GM23338 (cell line): Measurements from ENCODE around the gene ADAMTS15. TPM values are rescaled to one million over a fixed set of nuclear protein-coding genes. Genes with fewer than 3 reads are reported as not detected.

Source experiments
- ATAC-seq: fragments of 200-7000 bp; cut with Tn5 transposase; 3 replicates; pipeline ENCODE4 v1.9.1; 2020
- DNase-seq: peaks from one replicate; pipeline ENCODE4 v3.0.0-alpha.2; 2015; ENCODE audit warnings: low spot score
- H2AFZ ChIP-seq: fragments of 200-600 bp; sonication (generic); 2 replicates; pipeline ENCODE4 v1.8.0; 2016; ENCODE audit warnings: antibody characterized with exemption, mild to moderate bottlenecking, moderate library complexity
- H3F3A ChIP-seq: fragments of 200-600 bp; sonication (generic); replicated peaks from 2 replicates; pipeline ENCODE4 v1.8.0; 2017; ENCODE audit warnings: antibody characterized with exemption, mixed run types, low read depth
- H3K27ac ChIP-seq: fragments of 200-600 bp; sonication (generic); 2 replicates; pipeline ENCODE4 v1.6.1; 2016; ENCODE audit warnings: low read depth
- H3K27me3 ChIP-seq: fragments of 200-600 bp; sonication (generic); 2 replicates; pipeline ENCODE4 v1.8.0; 2016; ENCODE audit warnings: mild to moderate bottlenecking, mixed run types, moderate library complexity; ENCODE audit not compliant: insufficient read depth
- H3K36me3 ChIP-seq: fragments of 200-600 bp; sonication (generic); 2 replicates; pipeline ENCODE4 v1.8.0; 2016; ENCODE audit warnings: mild to moderate bottlenecking; ENCODE audit not compliant: insufficient read depth
- H3K4me1 ChIP-seq: fragments of 200-600 bp; sonication (generic); 2 replicates; pipeline ENCODE4 v1.8.0; 2016; ENCODE audit warnings: mild to moderate bottlenecking, moderate library complexity; ENCODE audit not compliant: insufficient read depth
- H3K4me2 ChIP-seq: fragments of 200-600 bp; sonication (generic); 2 replicates; pipeline ENCODE4 v1.7.1; 2017; ENCODE audit warnings: mixed run types
- H3K4me3 ChIP-seq: fragments of 200-600 bp; sonication (generic); 2 replicates; pipeline ENCODE4 v1.6.1; 2016; ENCODE audit warnings: mixed run types
- H3K79me2 ChIP-seq: fragments of 200-600 bp; sonication (generic); replicated peaks from 2 replicates; pipeline ENCODE4 v1.8.0; 2017; ENCODE audit warnings: mild to moderate bottlenecking; ENCODE audit not compliant: insufficient read depth
- H3K9me2 ChIP-seq: fragments of 200-600 bp; sonication (generic); 2 replicates; pipeline ENCODE4 v1.8.0; 2017; ENCODE audit not compliant: insufficient read depth
- H4K20me1 ChIP-seq: fragments of 200-600 bp; sonication (generic); replicated peaks from 2 replicates; pipeline ENCODE4 v1.8.0; 2017; ENCODE audit warnings: mild to moderate bottlenecking; ENCODE audit not compliant: insufficient read depth
- H3K27ac Mint-ChIP-seq: 2 replicates; pipeline ENCODE4 v1.8.0; 2020; ENCODE audit warnings: inconsistent platforms, mild to moderate bottlenecking, moderate library complexity, mixed read lengths
- H3K27me3 Mint-ChIP-seq: 3 replicates; pipeline ENCODE4 v1.8.0; 2022; ENCODE audit warnings: low read depth, mild to moderate bottlenecking, moderate library complexity, mixed read lengths, inconsistent platforms; ENCODE audit not compliant: insufficient read depth, poor library complexity
- H3K36me3 Mint-ChIP-seq: 3 replicates; pipeline ENCODE4 v1.8.0; 2021; ENCODE audit warnings: low read depth, mild to moderate bottlenecking, inconsistent platforms, moderate library complexity, mixed read lengths
- H3K4me1 Mint-ChIP-seq: 3 replicates; pipeline ENCODE4 v1.8.0; 2020; ENCODE audit warnings: mild to moderate bottlenecking, inconsistent platforms, mixed read lengths
- H3K4me3 Mint-ChIP-seq: 3 replicates; pipeline ENCODE4 v1.8.0; 2021; ENCODE audit warnings: moderate library complexity, mild to moderate bottlenecking, inconsistent platforms, mixed read lengths
- H3K9me3 Mint-ChIP-seq: 3 replicates; pipeline ENCODE4 v1.8.0; 2020; ENCODE audit warnings: moderate library complexity, mild to moderate bottlenecking, inconsistent platforms, mixed read lengths
- CREB1 ChIP-seq: fragments of 250-450 bp; sonication (Bioruptor Pico); IDR thresholded peaks from 2 replicates; pipeline ENCODE4 v1.5.0; 2020; ENCODE audit warnings: low read depth, mild to moderate bottlenecking, moderate library complexity
- CTCF ChIP-seq, 2 experiments: fragments of 200-600 bp in 1 of 2; sonication (generic) in 1 of 2; conservative IDR thresholded peaks; 2 replicates each; pipeline versions ENCODE4 v1.5.1 to v1.6.1; 2016 to 2017; ENCODE audit warnings: antibody characterized with exemption in 2 of 2, low read depth in 2 of 2, mild to moderate bottlenecking in 2 of 2, moderate library complexity in 1 of 2
- ETS1 ChIP-seq: IDR thresholded peaks from 2 replicates; pipeline ENCODE4 v1.6.1; 2016; ENCODE audit warnings: antibody characterized with exemption
- EZH2 ChIP-seq: fragments of 200-600 bp; sonication (generic); IDR thresholded peaks from one replicate; pipeline ENCODE4 v1.8.0; 2017; ENCODE audit warnings: antibody characterized with exemption, mild to moderate bottlenecking, low read depth; ENCODE audit not compliant: unreplicated experiment
- EZH2phosphoT487 ChIP-seq: fragments of 200-600 bp; sonication (generic); IDR thresholded peaks from one replicate; pipeline ENCODE4 v1.8.1; 2018; ENCODE audit warnings: antibody characterized with exemption; ENCODE audit not compliant: unreplicated experiment
- JUNB ChIP-seq: IDR thresholded peaks from one replicate; pipeline ENCODE4 v1.6.1; 2016; ENCODE audit warnings: antibody characterized with exemption; ENCODE audit not compliant: unreplicated experiment
- NANOG ChIP-seq: IDR thresholded peaks from 2 replicates; pipeline ENCODE4 v1.6.1; 2016; ENCODE audit warnings: antibody characterized with exemption, borderline replicate concordance
- POLR2AphosphoS5 ChIP-seq: IDR thresholded peaks from 2 replicates; pipeline ENCODE4 v1.6.1; 2016; ENCODE audit warnings: antibody characterized with exemption, low read depth
- STAT1 ChIP-seq: IDR thresholded peaks from one replicate; pipeline ENCODE4 v1.6.1; 2016; ENCODE audit warnings: antibody characterized with exemption; ENCODE audit not compliant: unreplicated experiment
- ZNF114 ChIP-seq: fragments of 250-450 bp; sonication (Bioruptor Pico); IDR thresholded peaks from 2 replicates; pipeline ENCODE4 v1.5.0; 2020; ENCODE audit warnings: mild to moderate bottlenecking, moderate library complexity
- ZNF331 ChIP-seq: fragments of 250-450 bp; sonication (Bioruptor Pico); IDR thresholded peaks from 2 replicates; pipeline ENCODE4 v1.5.0; 2020; ENCODE audit warnings: low read depth, mild to moderate bottlenecking, moderate library complexity
- polyA plus RNA-seq: library from polyadenylated mRNA; unstranded; fragments of >200 nt; fragmentation: Nextera tagmentation; extraction: Ambion mirVana; gene quantifications from 2 replicates; pipeline ENCODE4 v1.2.1, GENCODE V29; 2016
- total RNA-seq: library from RNA; depleted of rRNA; stranded (reverse); fragments of >200 nt; shearing (Covaris generic); gene quantifications from 2 replicates; pipeline ENCODE4 v1.2.3, GENCODE V29; 2014
- TF ChIP-seq, protein P1 (sequence below): IDR thresholded peaks from one replicate; pipeline ENCODE4 v1.6.1; 2018; ENCODE audit warnings: antibody characterized with exemption; ENCODE audit not compliant: unreplicated experiment
- TF ChIP-seq, protein P2 (sequence below): fragments of 250-450 bp; sonication (Bioruptor Pico); IDR thresholded peaks from 2 replicates; pipeline ENCODE4 v1.5.0; 2020; ENCODE audit warnings: mild to moderate bottlenecking, moderate library complexity

ADAMTS15 gene
- total and polyA plus RNA-seq, 2 experiments from 2014 or later = 0.42 to 5.6 TPM

DNA sequence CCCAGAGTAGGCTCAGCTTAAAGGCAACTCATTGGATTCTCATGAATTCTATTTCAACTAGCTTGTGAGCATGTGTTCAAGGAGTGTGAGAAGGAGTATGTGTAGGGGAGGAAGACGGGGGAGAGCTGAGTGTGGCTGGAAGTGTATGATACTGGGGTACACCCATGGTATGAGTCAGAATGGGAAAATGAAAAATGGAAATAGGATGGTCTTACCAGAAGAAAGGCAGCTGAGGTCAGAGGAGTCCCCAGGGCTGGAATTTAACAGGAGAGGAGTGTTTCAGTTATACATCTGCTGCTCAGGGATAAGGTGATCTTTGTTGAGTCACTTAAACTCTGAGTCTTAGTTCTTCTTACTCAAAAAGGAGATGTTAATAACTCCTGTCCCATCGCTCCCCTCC lies 6.7 kb upstream of the ADAMTS15 start:
- no peak for ATAC-seq
- no peaks in the 10 kb centered on the region for H3K36me3 ChIP-seq
- H3K4me3 Mint-ChIP-seq = no peak overlapping the region
- H3K27ac ChIP-seq = no peak overlapping the region
- no peaks in the 10 kb centered on the region for H3K79me2 ChIP-seq
- TF ChIP-seq, protein P1, sequence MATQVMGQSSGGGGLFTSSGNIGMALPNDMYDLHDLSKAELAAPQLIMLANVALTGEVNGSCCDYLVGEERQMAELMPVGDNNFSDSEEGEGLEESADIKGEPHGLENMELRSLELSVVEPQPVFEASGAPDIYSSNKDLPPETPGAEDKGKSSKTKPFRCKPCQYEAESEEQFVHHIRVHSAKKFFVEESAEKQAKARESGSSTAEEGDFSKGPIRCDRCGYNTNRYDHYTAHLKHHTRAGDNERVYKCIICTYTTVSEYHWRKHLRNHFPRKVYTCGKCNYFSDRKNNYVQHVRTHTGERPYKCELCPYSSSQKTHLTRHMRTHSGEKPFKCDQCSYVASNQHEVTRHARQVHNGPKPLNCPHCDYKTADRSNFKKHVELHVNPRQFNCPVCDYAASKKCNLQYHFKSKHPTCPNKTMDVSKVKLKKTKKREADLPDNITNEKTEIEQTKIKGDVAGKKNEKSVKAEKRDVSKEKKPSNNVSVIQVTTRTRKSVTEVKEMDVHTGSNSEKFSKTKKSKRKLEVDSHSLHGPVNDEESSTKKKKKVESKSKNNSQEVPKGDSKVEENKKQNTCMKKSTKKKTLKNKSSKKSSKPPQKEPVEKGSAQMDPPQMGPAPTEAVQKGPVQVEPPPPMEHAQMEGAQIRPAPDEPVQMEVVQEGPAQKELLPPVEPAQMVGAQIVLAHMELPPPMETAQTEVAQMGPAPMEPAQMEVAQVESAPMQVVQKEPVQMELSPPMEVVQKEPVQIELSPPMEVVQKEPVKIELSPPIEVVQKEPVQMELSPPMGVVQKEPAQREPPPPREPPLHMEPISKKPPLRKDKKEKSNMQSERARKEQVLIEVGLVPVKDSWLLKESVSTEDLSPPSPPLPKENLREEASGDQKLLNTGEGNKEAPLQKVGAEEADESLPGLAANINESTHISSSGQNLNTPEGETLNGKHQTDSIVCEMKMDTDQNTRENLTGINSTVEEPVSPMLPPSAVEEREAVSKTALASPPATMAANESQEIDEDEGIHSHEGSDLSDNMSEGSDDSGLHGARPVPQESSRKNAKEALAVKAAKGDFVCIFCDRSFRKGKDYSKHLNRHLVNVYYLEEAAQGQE = no peak
- no peak for TF ChIP-seq CREB1 (CRISPR knock-in tag)
- TF ChIP-seq CTCF (conservative IDR thresholded peaks at IDR 0.05; ENCODE audit: low read depth in 2 of 2) = no peak
- TF ChIP-seq JUNB = no peak
- no peak for TF ChIP-seq ZNF114 (CRISPR knock-in tag)
- no peak for TF ChIP-seq STAT1
- TF ChIP-seq EZH2 = no peak
- no peak for TF ChIP-seq ETS1
- no peak for TF ChIP-seq POLR2AphosphoS5
- no peak for TF ChIP-seq ZNF331 (CRISPR knock-in tag)
- no peak for TF ChIP-seq EZH2phosphoT487
- no peak for TF ChIP-seq NANOG
- TF ChIP-seq, protein P2, sequence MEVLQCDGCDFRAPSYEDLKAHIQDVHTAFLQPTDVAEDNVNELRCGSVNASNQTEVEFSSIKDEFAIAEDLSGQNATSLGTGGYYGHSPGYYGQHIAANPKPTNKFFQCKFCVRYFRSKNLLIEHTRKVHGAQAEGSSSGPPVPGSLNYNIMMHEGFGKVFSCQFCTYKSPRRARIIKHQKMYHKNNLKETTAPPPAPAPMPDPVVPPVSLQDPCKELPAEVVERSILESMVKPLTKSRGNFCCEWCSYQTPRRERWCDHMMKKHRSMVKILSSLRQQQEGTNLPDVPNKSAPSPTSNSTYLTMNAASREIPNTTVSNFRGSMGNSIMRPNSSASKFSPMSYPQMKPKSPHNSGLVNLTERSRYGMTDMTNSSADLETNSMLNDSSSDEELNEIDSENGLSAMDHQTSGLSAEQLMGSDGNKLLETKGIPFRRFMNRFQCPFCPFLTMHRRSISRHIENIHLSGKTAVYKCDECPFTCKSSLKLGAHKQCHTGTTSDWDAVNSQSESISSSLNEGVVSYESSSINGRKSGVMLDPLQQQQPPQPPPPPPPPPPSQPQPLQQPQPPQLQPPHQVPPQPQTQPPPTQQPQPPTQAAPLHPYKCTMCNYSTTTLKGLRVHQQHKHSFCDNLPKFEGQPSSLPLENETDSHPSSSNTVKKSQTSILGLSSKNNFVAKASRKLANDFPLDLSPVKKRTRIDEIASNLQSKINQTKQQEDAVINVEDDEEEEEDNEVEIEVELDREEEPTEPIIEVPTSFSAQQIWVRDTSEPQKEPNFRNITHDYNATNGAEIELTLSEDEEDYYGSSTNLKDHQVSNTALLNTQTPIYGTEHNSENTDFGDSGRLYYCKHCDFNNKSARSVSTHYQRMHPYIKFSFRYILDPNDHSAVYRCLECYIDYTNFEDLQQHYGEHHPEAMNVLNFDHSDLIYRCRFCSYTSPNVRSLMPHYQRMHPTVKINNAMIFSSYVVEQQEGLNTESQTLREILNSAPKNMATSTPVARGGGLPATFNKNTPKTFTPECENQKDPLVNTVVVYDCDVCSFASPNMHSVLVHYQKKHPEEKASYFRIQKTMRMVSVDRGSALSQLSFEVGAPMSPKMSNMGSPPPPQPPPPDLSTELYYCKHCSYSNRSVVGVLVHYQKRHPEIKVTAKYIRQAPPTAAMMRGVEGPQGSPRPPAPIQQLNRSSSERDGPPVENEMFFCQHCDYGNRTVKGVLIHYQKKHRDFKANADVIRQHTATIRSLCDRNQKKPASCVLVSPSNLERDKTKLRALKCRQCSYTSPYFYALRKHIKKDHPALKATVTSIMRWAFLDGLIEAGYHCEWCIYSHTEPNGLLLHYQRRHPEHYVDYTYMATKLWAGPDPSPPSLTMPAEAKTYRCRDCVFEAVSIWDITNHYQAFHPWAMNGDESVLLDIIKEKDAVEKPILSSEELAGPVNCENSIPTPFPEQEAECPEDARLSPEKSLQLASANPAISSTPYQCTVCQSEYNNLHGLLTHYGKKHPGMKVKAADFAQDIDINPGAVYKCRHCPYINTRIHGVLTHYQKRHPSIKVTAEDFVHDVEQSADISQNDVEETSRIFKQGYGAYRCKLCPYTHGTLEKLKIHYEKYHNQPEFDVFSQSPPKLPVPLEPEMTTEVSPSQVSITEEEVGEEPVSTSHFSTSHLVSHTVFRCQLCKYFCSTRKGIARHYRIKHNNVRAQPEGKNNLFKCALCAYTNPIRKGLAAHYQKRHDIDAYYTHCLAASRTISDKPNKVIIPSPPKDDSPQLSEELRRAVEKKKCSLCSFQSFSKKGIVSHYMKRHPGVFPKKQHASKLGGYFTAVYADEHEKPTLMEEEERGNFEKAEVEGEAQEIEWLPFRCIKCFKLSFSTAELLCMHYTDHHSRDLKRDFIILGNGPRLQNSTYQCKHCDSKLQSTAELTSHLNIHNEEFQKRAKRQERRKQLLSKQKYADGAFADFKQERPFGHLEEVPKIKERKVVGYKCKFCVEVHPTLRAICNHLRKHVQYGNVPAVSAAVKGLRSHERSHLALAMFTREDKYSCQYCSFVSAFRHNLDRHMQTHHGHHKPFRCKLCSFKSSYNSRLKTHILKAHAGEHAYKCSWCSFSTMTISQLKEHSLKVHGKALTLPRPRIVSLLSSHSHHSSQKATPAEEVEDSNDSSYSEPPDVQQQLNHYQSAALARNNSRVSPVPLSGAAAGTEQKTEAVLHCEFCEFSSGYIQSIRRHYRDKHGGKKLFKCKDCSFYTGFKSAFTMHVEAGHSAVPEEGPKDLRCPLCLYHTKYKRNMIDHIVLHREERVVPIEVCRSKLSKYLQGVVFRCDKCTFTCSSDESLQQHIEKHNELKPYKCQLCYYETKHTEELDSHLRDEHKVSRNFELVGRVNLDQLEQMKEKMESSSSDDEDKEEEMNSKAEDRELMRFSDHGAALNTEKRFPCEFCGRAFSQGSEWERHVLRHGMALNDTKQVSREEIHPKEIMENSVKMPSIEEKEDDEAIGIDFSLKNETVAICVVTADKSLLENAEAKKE (CRISPR knock-in tag) = no peak
- no peaks in the 10 kb centered on the region for H4K20me1 ChIP-seq
- no peaks in the 10 kb centered on the region for H3K4me1 ChIP-seq
- no peak overlapping the region for H3K27ac Mint-ChIP-seq
- H3K4me1 Mint-ChIP-seq = no peaks in the 10 kb centered on the region; the same call in 2 of the 3 replicates
- H3K9me3 Mint-ChIP-seq = peaks cover 11% of the 10 kb centered on the region; the same call in 1 of the 3 replicates
- H2AFZ ChIP-seq = no peak overlapping the region
- no peak for DNase-seq
- H3K4me2 ChIP-seq = no peak overlapping the region
- no peaks in the 10 kb centered on the region for H3F3A ChIP-seq
- peaks cover 9% of the 10 kb centered on the region; the same call in 1 of the 2 replicates for H3K9me2 ChIP-seq
- H3K36me3 Mint-ChIP-seq = no peaks in the 10 kb centered on the region
- peaks cover 3% of the 10 kb centered on the region; the same call in 1 of the 2 replicates for H3K27me3 ChIP-seq
- H3K27me3 Mint-ChIP-seq = peaks cover 9% of the 10 kb centered on the region
- no peak overlapping the region for H3K4me3 ChIP-seq
